H1 (cell line): ENCODE measurements around the gene LAG3. TPM values are rescaled to one million over a fixed set of nuclear protein-coding genes. Genes with fewer than 3 reads are reported as not detected.

Experiments
- ASH2L ChIP-seq: fragments of 200-600, 300-600 bp; sonication (generic); IDR thresholded peaks from one replicate; pipeline ENCODE4 v1.7.1; 2017; ENCODE audit warnings: low read length
- BACH1 ChIP-seq: IDR thresholded peaks from 2 replicates; pipeline ENCODE4 v1.6.1; 2012; ENCODE audit warnings: low read length, improper control_type of control experiment
- BCL11A ChIP-seq, 2 experiments: IDR thresholded peaks; one replicate each; pipeline ENCODE4 v1.6.1; 2011; ENCODE audit warnings: low read depth in 2 of 2, low read length in 2 of 2, mild to moderate bottlenecking in 2 of 2
- CTBP2 ChIP-seq: IDR thresholded peaks from 2 replicates; pipeline ENCODE4 v1.7.0; 2011; ENCODE audit warnings: borderline replicate concordance, mild to moderate bottlenecking, moderate library complexity, mixed read lengths, low read length; ENCODE audit not compliant: insufficient read depth, insufficient read length
- EGR1 ChIP-seq: IDR thresholded peaks from 2 replicates; pipeline ENCODE4 v1.6.1; 2011; ENCODE audit warnings: low read depth, low read length, borderline replicate concordance
- EZH2 ChIP-seq: fragments of 200-600 bp; sonication (generic); IDR thresholded peaks from 2 replicates; pipeline ENCODE4 v1.7.1; 2012; ENCODE audit warnings: low read depth, mild to moderate bottlenecking, moderate library complexity, low read length, inconsistent platforms; ENCODE audit not compliant: severe bottlenecking
- FOSL1 ChIP-seq: IDR thresholded peaks from 2 replicates; pipeline ENCODE4 v1.6.1; 2011; ENCODE audit warnings: mild to moderate bottlenecking, low read depth, low read length, moderate library complexity; ENCODE audit not compliant: insufficient read depth
- GABPA ChIP-seq: IDR thresholded peaks from 2 replicates; pipeline ENCODE4 v1.6.1; 2011; ENCODE audit warnings: mild to moderate bottlenecking, low read length, moderate library complexity, borderline replicate concordance; ENCODE audit not compliant: insufficient read depth
- GTF2F1 ChIP-seq: IDR thresholded peaks from 2 replicates; pipeline ENCODE4 v1.6.1; 2012; ENCODE audit warnings: low read depth, low read length, improper control_type of control experiment, borderline replicate concordance
- JUND ChIP-seq: IDR thresholded peaks from 2 replicates; pipeline ENCODE4 v1.6.1; 2011; ENCODE audit warnings: mild to moderate bottlenecking, improper control_type of control experiment, low read length
- KDM1A ChIP-seq: fragments of 200-600, 300-600 bp; sonication (generic); IDR thresholded peaks from 2 replicates; pipeline ENCODE4 v1.7.1; 2016; ENCODE audit warnings: mild to moderate bottlenecking, low read length, borderline replicate concordance
- KDM4A ChIP-seq: IDR thresholded peaks from one replicate; pipeline ENCODE4 v1.7.1; 2012; ENCODE audit warnings: low read depth, mild to moderate bottlenecking, moderate library complexity, low read length, inconsistent platforms; ENCODE audit not compliant: severe bottlenecking
- NRF1 ChIP-seq: IDR thresholded peaks from 2 replicates; pipeline ENCODE4 v1.6.1; 2011; ENCODE audit warnings: mild to moderate bottlenecking, low read depth, low read length, improper control_type of control experiment
- PHF8 ChIP-seq: fragments of 200-600 bp; sonication (generic); conservative IDR thresholded peaks from 2 replicates; pipeline ENCODE4 v1.7.1; 2012; ENCODE audit warnings: low read depth, mild to moderate bottlenecking, inconsistent platforms, low read length, moderate library complexity
- POLR2A ChIP-seq, 2 experiments: IDR thresholded peaks; 1 replicate in 1 of 2; 2 replicates in 1 of 2; pipeline ENCODE4 v1.6.1; 2011; ENCODE audit warnings: low read depth in 2 of 2, low read length in 2 of 2, mild to moderate bottlenecking in 2 of 2; ENCODE audit errors: control extremely low read depth in 1 of 2
- RBBP5 ChIP-seq: IDR thresholded peaks from 2 replicates; pipeline ENCODE4 v1.7.1; 2012; ENCODE audit warnings: low read depth, mild to moderate bottlenecking, inconsistent platforms, low read length, moderate library complexity, borderline replicate concordance
- SAP30 ChIP-seq: fragments of 300-600 bp; sonication (generic); IDR thresholded peaks from 2 replicates; pipeline ENCODE4 v1.7.1; 2012; ENCODE audit warnings: low read length, moderate library complexity, mild to moderate bottlenecking, inconsistent platforms; ENCODE audit not compliant: insufficient read depth, insufficient replicate concordance
- SP4 ChIP-seq: IDR thresholded peaks from 2 replicates; pipeline ENCODE4 v1.6.1; 2012; ENCODE audit warnings: low read length, inconsistent platforms
- SUZ12 ChIP-seq: fragments of 200-600 bp; sonication (generic); IDR thresholded peaks from 2 replicates; pipeline ENCODE4 v1.6.1; 2012; ENCODE audit warnings: mild to moderate bottlenecking, inconsistent platforms, low read length, moderate library complexity, mixed read lengths
- TAF1 ChIP-seq: IDR thresholded peaks from 2 replicates; pipeline ENCODE4 v1.6.1; 2011; ENCODE audit warnings: mild to moderate bottlenecking, low read depth, low read length
- TAF7 ChIP-seq: optimal IDR thresholded peaks from 2 replicates; pipeline ENCODE3; 2011; ENCODE audit warnings: low read depth, mild to moderate bottlenecking, inconsistent platforms, low read length, moderate library complexity, borderline replicate concordance
- TEAD4 ChIP-seq: IDR thresholded peaks from 2 replicates; pipeline ENCODE4 v1.6.1; 2012; ENCODE audit warnings: low read depth, low read length, inconsistent platforms, mixed read lengths
- YY1 ChIP-seq: IDR thresholded peaks from 2 replicates; pipeline ENCODE4 v1.6.1; 2011; ENCODE audit warnings: low read depth, mild to moderate bottlenecking, low read length
- polyA plus RNA-seq, 7 experiments: library from polyadenylated mRNA; depleted of rRNA in 3 of 7; stranded (reverse) in 5 of 7; unstranded in 2 of 7; fragments of >200 nt in 5 of 7; fragments of 200-250 nt in 2 of 7; gene quantifications; 1 replicate in 5 of 7; 2 replicates in 1 of 7; 4 replicates in 1 of 7; pipeline versions ENCODE4 v1.2.1 to v1.2.3, GENCODE V29; 2011 to 2013; ENCODE audit warnings: missing spikeins in 2 of 7, mixed read lengths in 2 of 7
- total RNA-seq: library from RNA; stranded (reverse); fragmentation: NEBNext Ultra II Directional; extraction: Animal tissue kit (Norgen Biotek cat#: 25700); gene quantifications from 2 replicates; pipeline ENCODE4 v1.2.1, GENCODE V29; 2021
- TF ChIP-seq, protein P1 (sequence below): IDR thresholded peaks from 2 replicates; pipeline ENCODE4 v1.6.1; 2012; ENCODE audit warnings: inconsistent platforms

LAG3 gene
- total and polyA plus RNA-seq, 2 of the 8 experiments (the other 6 are each of a cell fraction or from before 2014, with no cell fraction given) = 1.1 to 3.1 TPM

DNA sequence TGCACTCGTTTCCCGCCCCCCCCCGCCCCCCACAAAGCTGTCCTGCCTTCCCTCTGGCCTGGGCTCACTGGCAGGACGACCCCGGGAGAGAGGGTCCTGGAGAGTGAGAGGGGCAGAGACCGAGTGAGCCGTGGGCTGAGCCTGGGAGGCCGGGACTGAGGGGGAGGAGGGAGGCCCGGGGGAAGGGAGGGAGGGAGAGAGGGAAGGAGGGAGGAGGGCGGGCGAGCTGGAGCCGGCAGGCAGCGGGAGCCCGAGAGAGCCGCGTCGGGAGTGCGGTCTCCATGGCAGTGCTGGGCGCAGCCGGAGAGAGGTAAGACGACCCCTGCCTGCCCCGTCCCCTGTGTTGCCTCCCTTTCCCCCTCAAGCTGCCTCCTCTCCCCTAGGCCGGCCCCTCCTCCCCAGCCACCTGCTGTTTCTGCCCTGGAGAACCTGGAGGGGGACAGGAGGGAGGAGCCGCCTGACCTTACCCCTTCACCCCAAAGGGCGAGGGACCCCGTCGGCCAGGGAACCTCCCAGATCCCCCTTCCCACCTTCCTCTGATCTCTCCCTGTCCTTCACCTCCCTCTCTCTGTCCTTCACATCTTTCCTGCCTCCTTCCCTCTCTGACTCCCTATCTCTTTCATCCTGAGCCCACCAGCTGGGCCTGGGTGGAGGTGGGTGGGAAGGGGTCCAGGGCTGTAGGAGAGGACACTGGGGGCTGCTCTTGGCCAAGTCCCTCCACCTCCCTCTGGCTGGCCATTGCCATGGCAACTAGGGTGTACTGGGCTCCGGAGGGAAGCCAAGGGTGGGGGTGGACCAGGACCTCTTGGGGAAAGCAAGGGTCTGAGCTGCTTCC is 49.5 kb downstream of the LAG3 start, which contains the start of gene GPR162 (continued):
- TF ChIP-seq CTBP2 (no peak), BACH1 (no peak), YY1 (peak; percentile 17; the same call in 1 of the 2 replicates), NRF1 (no peak), SAP30 (no peak), EGR1 (peak; percentile 89; the same call in 1 of the 2 replicates), JUND (no peak), KDM4A (no peak), PHF8 (no peak), BCL11A (IDR thresholded peaks at IDR 0.05; ENCODE audit: low read depth in 2 of 2, low read length in 2 of 2) (no peak), ASH2L (peak; percentile 49), KDM1A (no peak), TEAD4 (no peak), GTF2F1 (no peak), POLR2A (IDR thresholded peaks at IDR 0.05; ENCODE audit: control extremely low read depth in 1 of 2, low read depth in 2 of 2, low read length in 2 of 2) (no peak; a peak in 1 of 3 replicates), FOSL1 (no peak), SUZ12 (0 out of 2 replicates have a peak, but pooled peaks have one; percentile 16), TAF1 (no peak), EZH2 (no peak), SP4 (no peak), RBBP5 (peak; percentile 66), GABPA (no peak), TAF7 (no peak)
- TF ChIP-seq, protein P1, sequence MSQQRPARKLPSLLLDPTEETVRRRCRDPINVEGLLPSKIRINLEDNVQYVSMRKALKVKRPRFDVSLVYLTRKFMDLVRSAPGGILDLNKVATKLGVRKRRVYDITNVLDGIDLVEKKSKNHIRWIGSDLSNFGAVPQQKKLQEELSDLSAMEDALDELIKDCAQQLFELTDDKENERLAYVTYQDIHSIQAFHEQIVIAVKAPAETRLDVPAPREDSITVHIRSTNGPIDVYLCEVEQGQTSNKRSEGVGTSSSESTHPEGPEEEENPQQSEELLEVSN = no peak
